Measurements from ENCODE around the gene WNT6. TPM values are rescaled to one million over a fixed set of nuclear protein-coding genes. Genes with fewer than 3 reads are reported as not detected.

WNT6 gene
- total RNA-seq, 1 donor from 2014 or later = not detected

- no peak for DNase-seq
Measured at GRCh38 chr2:218858138-218858445, 1.5 kb upstream of the WNT6 start.

- DNase-seq = no peak
Measured at GRCh38 chr2:218858671-218859555, 692 bp upstream of the WNT6 start.

- no peak for DNase-seq
Measured at GRCh38 chr2:218859988-218860831, 605 bp downstream of the WNT6 start.

GRCh38 chr2:218860950-218861381 lies 1.4 kb downstream of the WNT6 start:
- peak; percentile 38 for DNase-seq

- no peak for DNase-seq
Measured at GRCh38 chr2:218861645-218862318, 2.2 kb downstream of the WNT6 start.

- no peak for DNase-seq
Measured at GRCh38 chr2:218863021-218863520, 3.5 kb downstream of the WNT6 start.

GRCh38 chr2:218865396-218865795 lies 5.8 kb downstream of the WNT6 start:
- no peak for DNase-seq

GRCh38 chr2:218865999-218866398 lies 6.4 kb downstream of the WNT6 start:
- no peak for DNase-seq

- no peak for DNase-seq
Measured at GRCh38 chr2:218867900-218868299, 8.3 kb downstream of the WNT6 start.

GRCh38 chr2:218869064-218869463 lies 9.5 kb downstream of the WNT6 start:
- DNase-seq = no peak

- DNase-seq = no peak
Measured at GRCh38 chr2:218870984-218871344, 11.4 kb downstream of the WNT6 start.

- no peak for DNase-seq
Measured at GRCh38 chr2:218871345-218872302, 12.0 kb downstream of the WNT6 start.

- no peak for DNase-seq
Measured at GRCh38 chr2:218872645-218873358, 13.2 kb downstream of the WNT6 start.

- DNase-seq = no peak
Measured at GRCh38 chr2:218873359-218874194, 14.0 kb downstream of the WNT6 start.

- DNase-seq = no peak
Measured at GRCh38 chr2:218875692-218876246, 16.2 kb downstream of the WNT6 start.

- DNase-seq = peak; percentile 79
Measured at GRCh38 chr2:218876562-218877219, 17.1 kb downstream of the WNT6 start.

GRCh38 chr2:218877331-218877730 lies 17.7 kb downstream of the WNT6 start:
- DNase-seq = no peak

GRCh38 chr2:218877891-218878290 lies 18.3 kb downstream of the WNT6 start:
- no peak for DNase-seq

GRCh38 chr2:218878486-218878885 lies 18.9 kb downstream of the WNT6 start:
- DNase-seq = no peak

Measured in dermis blood vessel endothelial cell (primary cell).